B cell (primary cell): ENCODE results near the gene CABLES1.

ENCODE experiments used
- CTCF ChIP-seq: fragments of 200-600 bp; IDR thresholded peaks from one replicate; pipeline ENCODE4 v1.8.0; 2022; ENCODE audit warnings: antibody characterized with exemption, mild to moderate bottlenecking
- EZH2 ChIP-seq: IDR thresholded peaks from 2 replicates; pipeline ENCODE4 v1.6.1; 2012; ENCODE audit warnings: borderline replicate concordance, low read depth, mild to moderate bottlenecking, moderate library complexity, low read length; ENCODE audit not compliant: insufficient read depth, poor library complexity, severe bottlenecking

GRCh38 chr18:23270986-23271680 is 135.8 kb downstream of the CABLES1 start:
- no peak for TF ChIP-seq CTCF
- TF ChIP-seq EZH2 = no peak
